Measurements from ENCODE around the gene AKT3. TPM values are rescaled to one million over a fixed set of nuclear protein-coding genes. Genes with fewer than 3 reads are reported as not detected.
A peak's percentile ranks its signal among the peaks of the same experiment; 100 is the strongest.
"Not testable (repeated sequence)": the region's sequence is repeated elsewhere in the genome, so short reads cannot be mapped to it uniquely, and the experiment has no call there.

The AKT3 gene
- total RNA-seq, 2 experiments from 2014 or later: 29.3 to 34.6 TPM

DNA sequence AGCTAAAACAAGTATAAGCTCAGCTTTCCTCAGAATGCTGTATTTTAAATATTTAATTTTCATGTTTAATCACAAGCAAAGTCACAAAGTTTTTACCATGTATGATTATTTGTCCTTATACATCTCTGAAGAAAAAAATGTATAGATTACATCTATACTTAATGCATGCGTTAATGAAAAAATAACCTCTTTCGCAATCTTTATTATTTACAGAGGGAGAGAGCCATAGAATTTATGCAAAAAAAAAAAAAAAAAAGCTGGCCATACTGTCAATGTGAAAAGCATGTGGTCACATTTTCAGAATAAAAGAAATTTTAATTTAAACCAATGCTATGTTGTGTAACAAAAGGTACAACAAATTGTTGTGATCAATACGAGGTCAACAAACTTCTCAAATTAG lies 148.2 kb downstream of the AKT3 start:
- ChIA-PET CTCF (interaction anchor here (0.6 kb wide), 2 partner anchors 155 to 348 kb away, joined by 4 read pairs; no protein-coding TSS in a partner anchor), POLR2A (no interaction called here)
- H3K27ac Mint-ChIP-seq: no peak overlapping the region
- H3K4me1 Mint-ChIP-seq: peaks cover 4% of the 10 kb centered on the region
- no peaks in the 10 kb centered on the region for H3K9me3 Mint-ChIP-seq (ENCODE audit: low read depth)
- H3K4me3 Mint-ChIP-seq: no peak overlapping the region
- DNase-seq (no peak), ATAC-seq (no peak)
- intact Hi-C loops (cut with DNase I, micrococcal nuclease): no loop called here
- no peaks in the 10 kb centered on the region for H3K27me3 Mint-ChIP-seq
- H3K36me3 Mint-ChIP-seq (ENCODE audit: low read depth): no peaks in the 10 kb centered on the region

DNA sequence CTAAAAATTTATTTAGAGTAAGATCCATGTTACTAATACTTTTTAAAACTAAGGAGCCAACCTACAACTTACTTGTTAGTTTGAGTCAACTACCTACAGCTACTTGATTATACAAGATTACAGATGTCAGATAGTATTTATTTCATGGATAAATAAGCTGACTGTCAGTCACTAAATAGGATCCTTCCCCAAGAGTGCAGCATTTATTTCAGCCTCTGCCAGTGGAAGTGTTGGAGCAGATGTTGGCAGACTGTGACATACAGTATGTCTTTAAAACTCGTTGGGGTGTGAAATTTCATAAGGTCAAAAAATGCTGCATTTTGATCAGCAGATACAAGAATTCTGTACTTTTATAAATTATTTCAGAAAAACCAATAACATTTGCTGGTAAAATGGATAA lies 156.2 kb downstream of the AKT3 start:
- Mint-ChIP-seq H3K9me3 (ENCODE audit: low read depth) (no peaks in the 10 kb centered on the region), H3K27me3 (no peaks in the 10 kb centered on the region), H3K27ac (no peak overlapping the region), H3K4me1 (peaks cover 4% of the 10 kb centered on the region), H3K4me3 (no peak overlapping the region), H3K36me3 (ENCODE audit: low read depth) (peaks cover 21% of the 10 kb centered on the region)
- ChIA-PET POLR2A (no interaction called here), CTCF (interaction anchor here (0.8 to 1.3 kb wide), 2 partner anchors 19 to 24 kb away, joined by 3 to 4 read pairs; no protein-coding TSS in a partner anchor)
- ATAC-seq (no peak), DNase-seq (no peak)
- intact Hi-C loops (cut with DNase I, micrococcal nuclease): no loop called here

DNA sequence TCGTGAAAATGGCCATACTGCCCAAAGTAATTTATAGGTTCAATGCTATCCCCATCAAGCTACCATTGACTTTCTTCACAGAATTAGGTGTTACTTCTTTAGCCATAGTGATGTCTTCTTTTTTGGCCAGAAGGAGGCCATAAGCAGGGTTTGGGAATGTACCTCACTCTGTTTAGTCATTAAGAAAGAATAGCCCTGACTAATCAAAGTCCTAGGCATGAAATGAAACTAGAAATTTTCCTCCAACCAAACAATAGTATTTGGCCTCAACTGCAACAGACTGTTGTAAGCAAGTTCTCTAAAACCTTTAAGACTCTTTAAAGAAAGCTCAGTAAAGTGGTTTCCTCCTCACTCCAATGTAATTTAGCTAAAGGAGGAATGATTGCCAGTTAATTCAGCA lies 163.9 kb downstream of the AKT3 start:
- Mint-ChIP-seq H3K27me3 (no peaks in the 10 kb centered on the region), H3K27ac (no peak overlapping the region), H3K4me3 (no peak overlapping the region), H3K36me3 (ENCODE audit: low read depth) (peaks cover 34% of the 10 kb centered on the region), H3K9me3 (ENCODE audit: low read depth) (no peaks in the 10 kb centered on the region), H3K4me1 (no peaks in the 10 kb centered on the region)
- intact Hi-C loops (cut with DNase I, micrococcal nuclease): loop anchor here in 1 of 2 experiments (10.0 kb wide), 1 partner anchor 259 kb away; no protein-coding TSS in a partner anchor
- ChIA-PET CTCF (no interaction called here), POLR2A (no interaction called here)
- no peak for DNase-seq
- ATAC-seq: peak; percentile 51

DNA sequence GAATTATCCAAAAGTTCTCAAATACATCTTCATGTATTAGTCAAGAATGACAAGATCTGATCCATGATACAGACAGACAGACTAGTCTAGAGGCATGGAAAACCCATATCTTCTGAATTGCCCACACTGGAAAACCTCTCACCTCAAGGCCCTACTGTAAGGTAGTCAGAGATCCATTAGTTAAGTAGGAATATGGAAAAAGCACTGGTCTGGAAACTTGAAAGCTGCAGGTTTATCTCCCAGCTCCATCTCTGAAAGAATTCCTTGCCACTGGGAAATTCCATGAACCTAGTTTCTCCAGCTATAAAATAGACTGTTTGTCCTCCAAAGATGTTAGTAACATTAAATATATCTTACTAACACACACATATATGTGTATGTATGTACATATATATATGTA lies 169.2 kb downstream of the AKT3 start:
- peaks cover 1% of the 10 kb centered on the region for H3K4me1 Mint-ChIP-seq
- no peak overlapping the region for H3K4me3 Mint-ChIP-seq
- ChIA-PET POLR2A (no interaction called here), CTCF (no interaction called here)
- H3K9me3 Mint-ChIP-seq (ENCODE audit: low read depth): no peaks in the 10 kb centered on the region
- ATAC-seq: no peak
- intact Hi-C loops (cut with DNase I, micrococcal nuclease): loop anchor here in 1 of 2 experiments (10.0 kb wide), 1 partner anchor 264 kb away; no protein-coding TSS in a partner anchor
- DNase-seq: no peak
- peaks cover 32% of the 10 kb centered on the region for H3K36me3 Mint-ChIP-seq (ENCODE audit: low read depth)
- H3K27me3 Mint-ChIP-seq: no peaks in the 10 kb centered on the region
- no peak overlapping the region for H3K27ac Mint-ChIP-seq

DNA sequence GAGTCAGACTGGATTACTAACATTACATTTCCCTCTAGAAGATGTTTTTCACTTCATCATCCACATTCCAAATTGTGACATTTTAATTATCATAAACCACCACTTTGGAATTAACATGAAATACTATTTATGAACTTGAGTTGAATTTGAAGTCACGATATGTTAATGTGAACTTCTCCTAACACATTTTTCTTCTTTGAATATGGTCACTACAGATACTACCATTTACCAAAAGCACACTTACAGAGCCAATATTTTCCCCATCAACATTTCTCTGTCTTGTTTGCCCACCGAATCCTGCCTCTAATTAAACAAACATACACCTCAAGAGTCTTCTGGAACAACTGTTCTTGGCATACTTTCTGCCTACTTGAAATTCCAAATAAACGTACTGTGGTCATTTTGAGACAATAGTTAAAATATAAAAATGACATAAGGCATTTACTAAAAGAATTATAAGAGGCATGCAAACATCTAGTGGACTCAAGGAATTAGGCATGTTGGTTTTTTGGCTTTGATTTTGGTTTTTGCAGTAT lies 177.4 kb downstream of the AKT3 start:
- Mint-ChIP-seq H3K27me3 (no peaks in the 10 kb centered on the region), H3K36me3 (ENCODE audit: low read depth) (peaks cover 21% of the 10 kb centered on the region), H3K4me3 (no peak overlapping the region), H3K27ac (no peak overlapping the region), H3K4me1 (peaks cover 5% of the 10 kb centered on the region), H3K9me3 (ENCODE audit: low read depth) (no peaks in the 10 kb centered on the region)
- intact Hi-C loops (cut with DNase I, micrococcal nuclease): no loop called here
- POLR2A ChIA-PET: no interaction called here
- ATAC-seq (no peak), DNase-seq (no peak)
- CTCF ChIA-PET: no interaction called here

DNA sequence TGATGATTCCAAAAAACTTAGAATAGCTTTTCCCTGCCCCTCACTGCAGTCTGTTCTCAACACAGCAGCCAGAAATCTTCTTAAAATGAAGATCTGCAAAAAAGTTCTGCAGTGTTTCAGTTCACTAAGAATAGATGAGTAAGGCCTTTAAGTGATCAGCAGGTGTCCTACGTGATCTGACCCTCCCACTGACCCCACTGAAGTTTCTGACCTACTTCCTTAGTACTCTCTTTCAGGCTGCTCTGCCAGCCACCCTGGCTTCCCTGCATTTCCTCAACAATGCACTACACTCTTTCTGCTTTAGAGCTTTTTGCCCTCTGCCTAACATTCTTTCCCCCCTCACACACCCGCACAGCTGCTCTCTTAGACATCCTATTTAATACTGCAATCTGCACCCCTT lies 182.5 kb downstream of the AKT3 start:
- CTCF ChIA-PET: interaction anchor here (1.2 kb wide), 1 partner anchor 10 kb away, joined by 3 read pairs; no protein-coding TSS in a partner anchor
- Mint-ChIP-seq H3K4me1 (peaks cover 5% of the 10 kb centered on the region), H3K27me3 (no peaks in the 10 kb centered on the region), H3K9me3 (ENCODE audit: low read depth) (no peaks in the 10 kb centered on the region), H3K4me3 (no peak overlapping the region), H3K27ac (peak overlapping the region; percentile 33), H3K36me3 (ENCODE audit: low read depth) (peaks cover 30% of the 10 kb centered on the region)
- POLR2A ChIA-PET: no interaction called here
- intact Hi-C loops (cut with DNase I, micrococcal nuclease): no loop called here
- DNase-seq: no peak
- ATAC-seq: no peak

DNA sequence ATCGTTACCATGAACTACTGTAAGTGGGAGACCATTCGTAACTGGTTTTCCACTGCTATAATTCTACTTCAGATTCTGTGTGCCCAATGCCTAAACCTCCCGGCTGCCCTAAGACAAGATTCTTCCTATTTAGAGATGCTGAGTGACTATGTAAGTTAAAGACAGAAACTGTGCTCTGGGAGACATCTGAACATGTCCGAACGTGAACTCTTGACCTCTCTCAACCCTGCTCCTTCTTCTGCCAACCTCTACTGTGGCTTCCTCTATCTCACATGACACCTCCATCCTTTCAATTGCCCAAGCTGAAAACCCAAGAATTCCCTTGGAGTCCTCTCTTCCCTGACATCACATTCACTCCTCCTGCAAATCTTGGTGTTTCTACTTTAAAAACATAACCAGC lies 182.9 kb downstream of the AKT3 start:
- peaks cover 5% of the 10 kb centered on the region for H3K4me1 Mint-ChIP-seq
- ATAC-seq: no peak
- intact Hi-C loops (cut with DNase I, micrococcal nuclease): no loop called here
- POLR2A ChIA-PET: no interaction called here
- H3K27ac Mint-ChIP-seq: no peak overlapping the region
- no peak for DNase-seq
- peaks cover 29% of the 10 kb centered on the region for H3K36me3 Mint-ChIP-seq (ENCODE audit: low read depth)
- H3K27me3 Mint-ChIP-seq: no peaks in the 10 kb centered on the region
- no peaks in the 10 kb centered on the region for H3K9me3 Mint-ChIP-seq (ENCODE audit: low read depth)
- CTCF ChIA-PET: no interaction called here
- H3K4me3 Mint-ChIP-seq: no peak overlapping the region

DNA sequence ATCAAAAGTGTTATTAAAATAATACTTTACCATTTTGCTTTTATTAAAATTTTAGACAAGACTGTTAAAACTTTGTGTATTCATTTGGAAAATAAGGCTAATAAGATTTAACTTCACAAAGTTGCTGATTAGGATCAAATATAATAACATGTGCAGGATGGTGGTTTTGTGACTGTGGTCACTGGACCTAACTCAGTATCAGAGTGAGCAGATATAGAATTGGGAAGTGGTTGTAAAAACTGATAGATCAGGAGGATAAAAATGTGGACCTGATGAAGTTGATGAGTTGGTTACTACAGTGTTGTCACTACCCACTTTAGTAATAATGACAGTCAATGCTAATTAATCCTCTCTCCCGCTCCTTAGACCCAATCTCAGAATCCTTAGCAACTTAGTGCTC lies 186.4 kb downstream of the AKT3 start:
- peaks cover 5% of the 10 kb centered on the region for H3K4me1 Mint-ChIP-seq
- ChIA-PET CTCF (interaction anchor here (0.6 kb wide), 1 partner anchor 178 kb away, joined by 3 read pairs; no protein-coding TSS in a partner anchor), POLR2A (no interaction called here)
- DNase-seq (no peak), ATAC-seq (no peak)
- H3K36me3 Mint-ChIP-seq (ENCODE audit: low read depth): peaks cover 36% of the 10 kb centered on the region
- H3K4me3 Mint-ChIP-seq: no peak overlapping the region
- H3K9me3 Mint-ChIP-seq (ENCODE audit: low read depth): no peaks in the 10 kb centered on the region
- H3K27me3 Mint-ChIP-seq: no peaks in the 10 kb centered on the region
- no peak overlapping the region for H3K27ac Mint-ChIP-seq
- intact Hi-C loops (cut with DNase I, micrococcal nuclease): no loop called here

DNA sequence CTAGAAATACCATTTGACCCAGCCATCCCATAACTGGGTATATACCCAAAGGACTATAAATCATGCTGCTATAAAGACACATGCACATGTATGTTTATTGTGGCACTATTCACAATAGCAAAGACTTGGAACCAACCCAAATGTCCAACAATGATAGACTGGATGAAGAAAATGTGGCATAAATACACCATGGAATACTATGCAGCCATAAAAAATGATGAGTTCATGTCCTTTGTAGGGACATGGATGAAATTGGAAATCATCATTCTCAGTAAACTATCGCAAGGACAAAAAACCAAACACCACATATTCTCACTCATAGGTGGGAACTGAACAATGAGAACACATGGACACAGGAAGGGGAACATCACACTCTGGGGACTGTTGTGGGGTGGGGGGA lies 187.9 kb downstream of the AKT3 start:
- H3K4me1 Mint-ChIP-seq; DNase-seq; H3K9me3 Mint-ChIP-seq (ENCODE audit: low read depth); ATAC-seq; H3K27me3 Mint-ChIP-seq; H3K4me3 Mint-ChIP-seq; POLR2A ChIA-PET; CTCF ChIA-PET; H3K27ac Mint-ChIP-seq; intact Hi-C loops (cut with DNase I, micrococcal nuclease): not testable (repeated sequence)
- peaks cover 39% of the 10 kb centered on the region for H3K36me3 Mint-ChIP-seq (ENCODE audit: low read depth)

DNA sequence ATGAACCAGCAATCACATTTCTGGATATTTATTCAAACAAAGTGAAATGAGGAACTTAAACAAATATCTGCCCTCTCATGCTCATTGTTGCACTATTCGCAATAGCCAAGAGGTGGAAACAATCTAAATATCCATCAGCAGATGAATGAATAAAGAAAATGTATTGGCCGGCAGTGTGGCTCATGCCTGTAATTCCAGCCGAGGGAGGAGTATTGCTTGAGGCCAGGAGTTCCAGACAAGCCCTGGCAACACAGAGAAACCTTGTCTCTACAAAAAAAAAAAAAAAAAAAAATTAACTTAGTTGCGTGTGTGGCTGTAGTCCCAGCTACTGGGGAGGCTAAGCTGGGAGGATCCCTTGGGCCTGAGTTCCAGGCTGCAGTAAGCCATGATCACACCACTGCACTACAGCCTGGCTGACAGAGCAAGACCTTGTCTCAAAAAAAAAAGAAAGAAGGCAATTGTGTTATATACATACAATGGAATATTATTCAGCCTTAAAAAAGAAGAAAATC lies 191.4 kb downstream of the AKT3 start:
- Mint-ChIP-seq H3K27me3 (no peaks in the 10 kb centered on the region), H3K27ac (no peak overlapping the region), H3K4me1 (no peaks in the 10 kb centered on the region), H3K36me3 (ENCODE audit: low read depth) (peaks cover 29% of the 10 kb centered on the region), H3K9me3 (ENCODE audit: low read depth) (no peaks in the 10 kb centered on the region), H3K4me3 (no peak overlapping the region)
- intact Hi-C loops (cut with DNase I, micrococcal nuclease): no loop called here
- DNase-seq (no peak), ATAC-seq (no peak)
- POLR2A ChIA-PET: no interaction called here
- CTCF ChIA-PET: no interaction called here

DNA sequence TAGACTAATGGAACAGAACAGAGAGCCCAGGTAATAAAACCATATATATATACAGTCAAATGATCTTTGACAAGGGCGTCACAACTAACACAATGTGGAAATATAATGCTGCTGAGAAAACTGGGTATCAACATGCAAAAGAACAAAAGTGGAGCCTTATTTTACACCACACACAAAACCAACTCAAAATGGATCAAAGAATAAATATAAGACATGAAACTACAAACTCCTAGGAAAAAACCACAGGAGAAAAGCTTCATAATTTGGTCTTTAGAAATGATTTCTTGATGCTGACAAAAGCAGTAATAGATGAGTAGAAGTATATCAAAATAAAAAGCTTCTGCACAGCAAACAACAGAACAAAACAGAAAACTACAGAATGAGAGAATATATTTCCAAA lies 192.2 kb downstream of the AKT3 start:
- H3K9me3 Mint-ChIP-seq (ENCODE audit: low read depth): peaks cover 2% of the 10 kb centered on the region
- no peaks in the 10 kb centered on the region for H3K4me1 Mint-ChIP-seq
- intact Hi-C loops (cut with DNase I, micrococcal nuclease): no loop called here
- H3K36me3 Mint-ChIP-seq (ENCODE audit: low read depth): peaks cover 27% of the 10 kb centered on the region
- CTCF ChIA-PET: interaction anchor here (0.8 to 1.0 kb wide), 2 partner anchors 10 to 12 kb away, joined by 3 read pairs; no protein-coding TSS in a partner anchor
- POLR2A ChIA-PET: no interaction called here
- no peak for DNase-seq
- no peak for ATAC-seq
- H3K4me3 Mint-ChIP-seq: no peak overlapping the region
- no peaks in the 10 kb centered on the region for H3K27me3 Mint-ChIP-seq
- no peak overlapping the region for H3K27ac Mint-ChIP-seq

DNA sequence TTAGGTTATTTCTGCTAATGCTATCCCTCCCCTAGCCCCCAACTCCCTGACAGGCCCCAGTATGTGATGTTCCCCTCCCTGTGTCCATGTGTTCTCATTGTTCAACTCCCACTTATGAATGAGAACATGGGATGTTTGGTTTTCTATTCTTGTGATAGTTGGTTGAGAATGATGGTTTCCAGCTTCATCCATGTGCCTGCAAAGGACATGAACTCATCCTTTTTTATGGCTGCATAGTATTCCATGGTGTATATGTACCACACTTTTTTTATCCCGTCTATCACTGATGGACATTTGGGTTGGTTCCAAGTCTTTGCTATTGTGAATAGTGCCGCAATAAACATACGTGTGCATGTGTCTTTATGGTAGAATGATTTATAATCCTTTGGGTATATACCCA lies 200.5 kb downstream of the AKT3 start:
- CTCF ChIA-PET; intact Hi-C loops (cut with DNase I, micrococcal nuclease); H3K4me1 Mint-ChIP-seq; H3K4me3 Mint-ChIP-seq; H3K27me3 Mint-ChIP-seq; POLR2A ChIA-PET; DNase-seq; H3K27ac Mint-ChIP-seq; ATAC-seq; H3K9me3 Mint-ChIP-seq (ENCODE audit: low read depth): not testable (repeated sequence)
- peaks cover 46% of the 10 kb centered on the region for H3K36me3 Mint-ChIP-seq (ENCODE audit: low read depth)

All from activated CD4-positive, alpha-beta T cell treated with anti-CD3 and anti-CD28 coated beads for 36 hours (primary cell).